PC-3 (cell line): ENCODE data around the gene PTPN3.

Source experiments
- EZH2phosphoT487 ChIP-seq: fragments of 300-600 bp; sonication (generic); IDR thresholded peaks from 2 replicates; pipeline ENCODE4 v1.6.1; 2018; ENCODE audit warnings: mild to moderate bottlenecking, antibody characterized with exemption, low read length, borderline replicate concordance
- TF ChIP-seq, protein P1 (sequence below): fragments of 300-600 bp; sonication (generic); conservative IDR thresholded peaks from 2 replicates; pipeline ENCODE4 v1.5.1; 2017; ENCODE audit warnings: antibody characterized with exemption, low read depth, mild to moderate bottlenecking, low read length

DNA sequence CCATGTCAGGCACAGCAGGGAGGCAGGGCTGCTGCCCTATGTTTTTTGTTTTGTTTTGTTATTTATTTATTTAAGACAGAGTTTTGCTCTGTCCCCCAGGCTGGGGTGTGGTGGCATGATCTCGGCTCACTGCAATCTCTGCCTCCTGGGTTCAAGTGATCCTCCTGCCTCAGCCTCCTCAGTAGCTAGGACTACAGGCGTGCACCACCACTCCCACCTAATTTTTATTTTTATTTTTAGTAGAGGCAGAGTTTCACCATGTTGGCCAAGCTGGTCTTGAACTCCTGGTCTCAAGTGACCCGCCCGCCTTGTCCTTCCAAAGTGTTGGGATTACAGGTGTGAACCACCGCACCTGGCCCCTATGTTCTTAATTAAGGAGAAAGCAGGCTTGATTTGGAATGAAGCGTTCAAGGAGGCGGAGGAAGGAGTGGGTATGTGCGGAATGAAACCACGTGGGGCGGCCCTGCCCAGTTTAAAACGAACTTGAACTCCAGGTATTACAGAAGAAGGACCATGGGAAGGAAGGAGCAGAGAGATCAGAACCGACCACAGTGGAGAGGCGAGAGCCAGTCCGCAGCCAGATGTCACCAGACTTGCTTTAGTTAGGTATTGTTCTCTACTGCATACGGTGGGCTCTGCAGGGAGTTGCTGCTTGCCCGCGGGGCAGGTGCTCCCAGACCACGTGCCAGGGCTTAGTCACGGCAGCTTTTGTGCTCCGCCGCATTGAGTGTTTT is 142.4 kb downstream of the PTPN3 start:
- TF ChIP-seq EZH2phosphoT487 = no peak
- TF ChIP-seq, protein P1, sequence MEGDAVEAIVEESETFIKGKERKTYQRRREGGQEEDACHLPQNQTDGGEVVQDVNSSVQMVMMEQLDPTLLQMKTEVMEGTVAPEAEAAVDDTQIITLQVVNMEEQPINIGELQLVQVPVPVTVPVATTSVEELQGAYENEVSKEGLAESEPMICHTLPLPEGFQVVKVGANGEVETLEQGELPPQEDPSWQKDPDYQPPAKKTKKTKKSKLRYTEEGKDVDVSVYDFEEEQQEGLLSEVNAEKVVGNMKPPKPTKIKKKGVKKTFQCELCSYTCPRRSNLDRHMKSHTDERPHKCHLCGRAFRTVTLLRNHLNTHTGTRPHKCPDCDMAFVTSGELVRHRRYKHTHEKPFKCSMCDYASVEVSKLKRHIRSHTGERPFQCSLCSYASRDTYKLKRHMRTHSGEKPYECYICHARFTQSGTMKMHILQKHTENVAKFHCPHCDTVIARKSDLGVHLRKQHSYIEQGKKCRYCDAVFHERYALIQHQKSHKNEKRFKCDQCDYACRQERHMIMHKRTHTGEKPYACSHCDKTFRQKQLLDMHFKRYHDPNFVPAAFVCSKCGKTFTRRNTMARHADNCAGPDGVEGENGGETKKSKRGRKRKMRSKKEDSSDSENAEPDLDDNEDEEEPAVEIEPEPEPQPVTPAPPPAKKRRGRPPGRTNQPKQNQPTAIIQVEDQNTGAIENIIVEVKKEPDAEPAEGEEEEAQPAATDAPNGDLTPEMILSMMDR = no peak
